HG03520 (cell line): ENCODE results near the gene GALNT18.

Source experiments
- ATAC-seq: cut with Tn5 transposase; IDR thresholded peaks from one replicate; pipeline ENCODE4 v1.9.1; 2021; ENCODE audit warnings: mild to moderate bottlenecking, moderate library complexity; ENCODE audit not compliant: unreplicated experiment

Gene GALNT18

GRCh38 chr11:11416502-11416901 is 205.3 kb downstream of the GALNT18 start:
- ATAC-seq: no peak

DNA sequence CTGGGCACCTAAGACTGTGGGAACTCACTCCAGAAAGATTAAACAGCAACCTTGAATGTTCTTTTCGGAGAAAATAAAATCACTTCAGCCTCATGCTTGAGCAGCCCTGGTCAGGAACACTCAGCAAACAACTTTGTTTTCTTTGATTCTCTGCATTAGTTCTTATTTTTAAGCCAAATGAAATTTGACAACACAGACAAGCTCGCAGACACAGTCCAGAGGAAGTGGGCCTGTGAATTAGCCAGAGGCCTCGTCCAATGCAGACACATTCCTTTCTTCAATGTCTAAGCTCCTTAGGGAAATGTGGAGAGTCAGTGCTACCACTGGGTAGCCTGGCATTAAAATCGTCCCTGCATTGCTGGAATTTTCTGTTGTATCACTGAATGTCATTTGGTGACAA is 205.9 kb downstream of the GALNT18 start:
- ATAC-seq: no peak

DNA sequence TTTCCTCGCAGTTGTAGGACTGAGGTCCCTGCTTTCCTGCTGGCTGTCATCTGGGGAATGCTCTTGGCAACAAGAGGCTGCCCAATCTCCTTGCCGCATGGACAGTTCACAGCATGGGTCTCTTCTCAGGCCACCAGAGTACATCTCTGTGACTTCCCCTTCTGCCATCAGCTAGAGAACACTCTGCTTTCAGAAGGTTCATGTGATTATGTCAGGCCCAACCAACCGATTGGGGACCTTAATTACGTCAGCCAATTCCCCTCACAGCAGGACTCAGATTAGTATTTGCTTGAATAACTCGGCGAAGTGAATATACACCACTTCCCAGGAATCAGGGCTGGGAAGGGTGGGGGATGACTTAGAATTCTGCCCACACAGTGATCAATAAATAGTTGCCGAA is 206.8 kb downstream of the GALNT18 start:
- no peak for ATAC-seq

DNA sequence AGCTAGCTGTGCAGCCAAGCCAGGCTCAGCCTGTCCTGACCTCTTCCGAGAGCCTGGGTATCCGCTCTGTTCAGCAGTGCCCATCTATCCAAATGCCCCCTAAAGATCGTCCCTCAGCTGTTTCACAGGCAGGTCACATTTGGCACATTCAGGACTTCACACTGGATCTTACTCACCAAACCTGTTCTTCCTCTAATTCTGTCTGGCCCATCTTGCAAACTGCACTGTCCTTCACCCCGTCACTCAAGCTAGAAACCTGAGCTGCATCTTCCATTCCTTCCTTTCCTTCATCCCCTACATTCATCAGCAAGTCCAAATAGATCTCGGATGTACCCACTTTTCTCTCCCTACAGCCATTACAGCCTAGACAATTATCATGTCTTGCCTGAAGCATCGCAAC is 208.0 kb downstream of the GALNT18 start:
- ATAC-seq: no peak

- ATAC-seq: no peak
These were observed 210.3 kb downstream of the GALNT18 start for GRCh38 chr11:11411401-11411985.

- no peak for ATAC-seq
These were observed 211.9 kb downstream of the GALNT18 start for GRCh38 chr11:11409901-11410300.

GRCh38 chr11:11409224-11409623 is 212.6 kb downstream of the GALNT18 start:
- ATAC-seq: no peak

DNA sequence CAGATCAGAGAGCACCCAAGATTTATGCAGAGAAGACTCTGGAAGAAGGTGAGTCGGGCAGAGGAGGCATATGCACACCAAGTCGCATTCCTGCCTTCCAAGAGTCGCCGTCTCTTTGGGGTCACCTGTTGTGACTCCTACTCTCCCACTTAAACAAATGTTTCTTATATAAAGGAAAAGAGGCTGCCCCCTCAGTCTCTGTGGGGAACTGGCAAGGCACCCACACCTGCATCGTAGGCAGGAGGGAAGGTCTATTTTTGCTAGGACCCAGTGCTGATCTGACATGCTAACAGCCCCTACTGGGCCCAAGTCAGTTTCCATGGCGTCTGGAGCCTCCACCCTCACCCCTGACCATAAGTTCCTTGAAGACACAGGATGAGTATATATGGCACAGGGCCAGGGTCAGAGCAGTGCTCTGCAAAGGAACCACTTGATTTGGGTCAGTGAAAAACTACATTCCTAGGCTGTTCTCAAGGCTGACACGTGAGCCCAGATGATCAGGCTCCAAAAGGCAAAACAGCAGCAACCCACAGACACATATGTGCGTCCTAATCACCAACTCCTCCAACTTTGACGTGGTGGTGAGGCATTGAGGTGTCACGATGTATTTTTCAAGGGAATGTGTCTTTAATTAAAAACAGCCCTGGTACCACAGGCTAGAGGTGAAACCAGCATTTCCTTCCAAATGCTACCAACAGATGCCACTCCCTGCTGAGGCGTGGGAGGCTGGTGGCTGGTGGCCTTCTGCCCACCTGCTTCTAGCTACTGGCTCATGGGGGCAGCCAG is 213.2 kb downstream of the GALNT18 start:
- ATAC-seq: no peak

DNA sequence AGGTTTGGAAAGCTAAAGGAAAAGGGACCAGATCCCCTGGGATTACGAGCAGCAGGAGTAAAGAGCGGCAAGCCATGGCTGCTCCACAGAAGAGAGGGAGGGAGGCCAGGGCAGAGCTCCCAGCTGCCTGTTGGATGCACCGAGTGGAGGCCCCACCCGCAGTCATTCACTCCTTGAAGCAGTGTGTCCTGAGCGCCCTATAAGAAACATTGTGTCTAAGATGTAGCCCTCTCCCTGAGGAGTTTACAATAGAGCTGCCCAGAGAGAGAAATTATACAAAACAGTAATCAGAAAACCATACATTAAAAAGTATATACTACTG is 214.1 kb downstream of the GALNT18 start:
- ATAC-seq: no peak

DNA sequence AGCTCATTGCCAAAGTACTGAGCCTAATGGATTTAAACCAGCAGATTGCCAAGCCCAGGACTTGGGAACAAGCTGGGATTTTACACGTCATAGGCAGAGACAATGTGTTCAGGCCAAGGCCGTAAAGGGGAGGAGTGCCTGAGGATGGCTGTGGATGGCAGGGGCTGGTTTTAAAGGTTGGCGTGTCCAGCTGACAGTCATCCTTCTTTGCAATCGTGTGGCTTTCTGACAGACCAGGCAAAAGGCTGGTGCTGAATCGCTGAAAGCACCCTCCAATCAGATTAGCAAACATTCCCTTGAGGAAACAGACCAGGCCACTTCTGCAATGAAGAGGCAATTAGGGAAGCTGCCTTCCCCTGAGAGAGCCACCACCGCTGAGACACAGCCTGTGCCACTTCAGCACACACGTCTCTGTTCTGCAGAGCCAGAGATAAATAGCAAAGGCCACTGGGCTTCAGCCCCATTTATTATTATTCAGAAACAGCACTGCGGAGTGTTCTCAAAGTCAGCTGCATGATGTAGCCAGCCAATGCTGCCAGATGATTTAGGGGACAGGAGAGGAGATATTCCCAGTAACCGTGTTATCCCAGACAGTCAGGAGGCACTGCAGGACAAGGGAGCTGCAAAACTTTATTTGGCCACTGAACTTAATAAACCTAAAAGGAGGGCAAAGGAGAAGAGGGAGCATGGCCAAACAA is 214.6 kb downstream of the GALNT18 start:
- ATAC-seq: no peak

DNA sequence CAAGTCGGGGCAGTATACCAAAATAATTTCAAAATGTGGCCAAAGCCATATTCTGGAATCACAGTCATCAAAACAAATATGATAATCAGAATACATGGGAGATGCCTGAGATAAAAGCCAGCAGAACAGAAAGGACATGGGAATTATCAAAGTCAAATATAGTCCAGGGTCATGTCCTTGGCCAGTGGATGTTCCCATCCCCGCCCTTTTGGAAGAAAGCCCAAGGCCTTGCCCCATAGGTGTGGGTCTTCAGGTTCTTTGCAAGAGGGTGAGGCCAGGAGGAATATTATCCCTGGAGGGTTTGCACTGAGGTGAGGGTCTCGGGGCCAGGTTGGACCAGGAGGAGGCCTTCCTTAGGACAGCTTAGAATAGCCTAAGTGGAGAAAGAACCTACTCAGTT is 215.2 kb downstream of the GALNT18 start:
- ATAC-seq: no peak

GRCh38 chr11:11403763-11404725 is 217.8 kb downstream of the GALNT18 start:
- ATAC-seq: no peak

DNA sequence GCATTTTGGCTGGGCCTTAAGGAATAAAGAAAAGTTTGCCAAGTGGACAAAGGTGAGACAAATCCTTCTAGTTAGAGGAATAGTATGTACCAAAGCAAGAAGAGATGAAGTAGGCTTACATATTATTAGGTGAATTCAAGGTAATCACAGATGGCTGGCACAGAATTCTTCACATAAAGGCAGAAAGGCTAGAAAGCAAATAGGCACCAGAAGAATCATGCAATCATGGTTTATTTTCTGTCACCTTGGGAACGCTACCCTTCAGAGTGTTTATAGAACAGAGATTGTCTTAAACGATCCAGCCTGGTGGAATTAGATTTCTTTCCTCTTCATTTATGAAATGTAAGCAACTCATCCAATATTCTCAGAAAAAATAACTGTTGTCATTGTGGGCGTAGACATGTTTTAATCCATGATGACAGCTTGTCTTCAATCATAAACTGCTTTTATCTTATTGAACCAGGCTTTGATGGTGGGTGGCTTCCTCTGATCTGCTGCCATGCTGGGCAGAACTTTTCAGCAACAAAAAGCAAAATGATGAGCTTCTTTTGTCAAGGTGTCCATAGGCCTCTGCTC is 219.8 kb downstream of the GALNT18 start:
- no peak for ATAC-seq

DNA sequence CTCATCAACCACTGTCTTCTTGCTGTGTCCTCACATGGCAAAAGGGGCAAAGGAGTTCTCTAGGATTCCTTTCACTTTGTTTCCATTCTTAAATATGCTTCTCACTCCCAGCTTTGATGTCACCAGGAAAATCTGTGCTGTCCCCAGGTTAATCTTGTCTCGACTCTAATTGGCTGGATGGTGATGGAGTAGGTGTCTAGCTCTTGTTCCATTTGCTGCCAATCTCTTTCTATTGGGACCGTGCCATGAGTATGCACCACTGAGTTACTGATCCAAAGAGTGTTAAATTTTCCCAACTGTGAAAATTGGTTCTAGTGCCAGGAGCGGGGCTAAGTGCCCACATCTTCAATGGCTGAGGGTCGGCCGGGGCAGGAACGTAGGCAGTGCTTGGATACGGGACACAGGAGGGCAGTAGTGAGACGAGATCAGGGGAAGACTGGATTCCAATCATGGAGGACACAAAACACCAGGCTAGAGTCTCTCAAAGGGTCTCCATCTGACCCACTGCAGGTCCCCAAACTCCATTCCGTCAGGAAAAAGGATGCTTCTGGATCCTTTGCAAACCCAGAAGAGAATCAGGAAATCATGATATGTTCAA is 221.1 kb downstream of the GALNT18 start:
- no peak for ATAC-seq

- ATAC-seq: no peak
These were observed 221.7 kb downstream of the GALNT18 start for GRCh38 chr11:11400121-11400520.

DNA sequence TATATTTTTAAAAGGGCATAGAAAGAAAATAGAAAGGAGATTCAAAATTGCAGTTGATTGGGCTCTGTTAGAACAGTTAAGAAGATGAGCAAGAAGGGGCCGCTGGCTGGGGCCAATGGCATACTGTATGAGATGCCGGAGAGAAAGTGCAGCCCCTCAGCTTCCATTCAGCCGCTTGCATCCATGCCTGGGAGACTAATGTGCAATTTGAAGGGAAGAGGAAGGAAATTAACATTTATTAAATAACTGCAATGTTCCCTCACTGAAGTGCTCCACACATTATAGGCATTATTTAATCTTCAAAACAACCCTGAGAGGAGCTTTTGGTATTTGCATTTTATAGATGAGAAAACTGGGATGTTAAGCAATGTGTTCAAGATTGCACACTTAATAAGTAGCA is 224.0 kb downstream of the GALNT18 start:
- no peak for ATAC-seq

- no peak for ATAC-seq
These were observed 224.8 kb downstream of the GALNT18 start for GRCh38 chr11:11397036-11397415.

DNA sequence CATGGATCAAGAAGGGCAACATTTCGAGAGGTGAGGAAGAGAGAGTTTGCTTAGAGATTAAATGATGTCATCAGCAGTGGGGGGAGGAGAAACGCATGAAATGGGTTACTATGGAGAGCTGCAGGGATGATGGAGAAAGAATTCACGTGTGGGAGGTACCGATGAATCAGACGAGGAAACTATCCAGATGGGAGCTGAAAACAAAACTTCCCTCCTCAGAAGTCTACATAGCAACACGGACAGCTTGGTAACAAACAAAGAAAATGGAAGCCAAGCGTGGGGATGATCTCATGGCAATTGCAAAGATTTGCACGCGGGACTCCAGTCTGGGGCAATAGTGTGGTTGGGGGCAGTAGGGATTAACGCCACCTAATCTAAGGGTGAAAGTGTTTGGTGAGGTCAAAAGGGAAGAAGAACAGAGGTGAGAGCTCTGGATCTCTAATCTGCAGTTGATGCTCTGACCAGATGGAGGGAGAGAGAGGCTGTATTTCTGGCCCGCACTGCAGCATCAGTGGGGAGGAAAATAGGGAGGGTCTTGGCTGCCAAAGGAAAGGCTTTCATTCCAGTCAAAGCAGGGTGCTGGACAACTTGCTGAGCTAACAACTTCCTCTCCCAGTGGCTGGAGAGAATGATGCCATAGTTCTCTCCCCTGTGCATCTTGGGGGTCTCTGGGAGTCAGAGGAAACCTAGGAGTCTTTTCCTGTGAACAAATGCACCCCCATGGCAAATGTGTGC is 225.3 kb downstream of the GALNT18 start:
- ATAC-seq: no peak

DNA sequence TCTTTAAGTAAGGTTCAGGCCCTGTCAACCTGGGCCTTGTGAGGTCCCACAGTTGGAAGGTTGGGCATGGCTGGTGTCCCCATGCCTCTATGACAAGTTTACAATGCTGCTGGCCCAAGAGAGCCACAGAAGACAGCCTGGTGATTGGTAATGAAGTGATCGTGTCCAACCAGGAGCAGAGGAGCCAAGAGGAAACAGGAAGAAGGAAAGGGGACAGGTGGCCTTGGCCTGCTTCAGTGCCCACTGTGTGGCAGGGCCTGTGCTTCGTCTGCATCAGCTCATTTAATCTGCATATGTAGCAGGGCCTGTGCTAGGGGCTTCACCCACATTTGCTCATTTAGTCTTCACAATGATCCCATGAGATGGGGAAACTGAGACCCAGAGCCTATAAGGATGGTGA is 226.7 kb downstream of the GALNT18 start:
- no peak for ATAC-seq

- no peak for ATAC-seq
These were observed 227.6 kb downstream of the GALNT18 start for GRCh38 chr11:11394241-11394640.
